ENCODE measurements around the gene RNASEH2C. TPM values are rescaled to one million over a fixed set of nuclear protein-coding genes. Genes with fewer than 3 reads are reported as not detected.
"Not testable (repeated sequence)": the region's sequence is repeated elsewhere in the genome, so short reads cannot be mapped to it uniquely, and the experiment has no call there.

Gene RNASEH2C
- total RNA-seq: 76.5 and 87.6 TPM in 2 replicates

- no peak for DNase-seq (ENCODE audit: extremely low read depth, low read depth, low spot score)
Observed at GRCh38 chr11:65720211-65720934, at the start of gene RNASEH2C. RNASEH2C (minus strand) TSS chr11:65720798; CDS start chr11:65720758, 40 bp downstream.

GRCh38 chr11:65767806-65768205, 47.2 kb upstream of the RNASEH2C start:
- not testable (repeated sequence) for DNase-seq (ENCODE audit: extremely low read depth, low read depth, low spot score)

- DNase-seq (ENCODE audit: extremely low read depth, low read depth, low spot score): no peak
Observed at GRCh38 chr11:65767406-65767805, 46.8 kb upstream of the RNASEH2C start.

- DNase-seq (ENCODE audit: extremely low read depth, low read depth, low spot score): no peak
Observed at GRCh38 chr11:65766535-65766934, 45.9 kb upstream of the RNASEH2C start.

- no peak for DNase-seq (ENCODE audit: extremely low read depth, low read depth, low spot score)
Observed at GRCh38 chr11:65764434-65764833, 43.8 kb upstream of the RNASEH2C start.

- not testable (repeated sequence) for DNase-seq (ENCODE audit: extremely low read depth, low read depth, low spot score)
Observed at GRCh38 chr11:65762816-65763215, 42.2 kb upstream of the RNASEH2C start.

- not testable (repeated sequence) for DNase-seq (ENCODE audit: extremely low read depth, low read depth, low spot score)
Observed at GRCh38 chr11:65762169-65762568, 41.6 kb upstream of the RNASEH2C start.

- DNase-seq (ENCODE audit: extremely low read depth, low read depth, low spot score): no peak
Observed at GRCh38 chr11:65745049-65745448, 24.5 kb upstream of the RNASEH2C start.

- no peak for DNase-seq (ENCODE audit: extremely low read depth, low read depth, low spot score)
Observed at GRCh38 chr11:65744699-65745042, 24.1 kb upstream of the RNASEH2C start.

GRCh38 chr11:65744026-65744698, 23.6 kb upstream of the RNASEH2C start:
- DNase-seq (ENCODE audit: extremely low read depth, low read depth, low spot score): no peak

GRCh38 chr11:65743681-65744025, 23.1 kb upstream of the RNASEH2C start:
- no peak for DNase-seq (ENCODE audit: extremely low read depth, low read depth, low spot score)

- DNase-seq (ENCODE audit: extremely low read depth, low read depth, low spot score): no peak
Observed at GRCh38 chr11:65742353-65742752, 21.8 kb upstream of the RNASEH2C start.

GRCh38 chr11:65741185-65741584, 20.6 kb upstream of the RNASEH2C start:
- no peak for DNase-seq (ENCODE audit: extremely low read depth, low read depth, low spot score)

- DNase-seq (ENCODE audit: extremely low read depth, low read depth, low spot score): no peak
Observed at GRCh38 chr11:65739022-65739421, 18.4 kb upstream of the RNASEH2C start.

- no peak for DNase-seq (ENCODE audit: extremely low read depth, low read depth, low spot score)
Observed at GRCh38 chr11:65736810-65737209, 16.2 kb upstream of the RNASEH2C start.

GRCh38 chr11:65735111-65735510, 14.5 kb upstream of the RNASEH2C start:
- not testable (repeated sequence) for DNase-seq (ENCODE audit: extremely low read depth, low read depth, low spot score)

GRCh38 chr11:65730461-65730860, 9.9 kb upstream of the RNASEH2C start:
- DNase-seq (ENCODE audit: extremely low read depth, low read depth, low spot score): no peak

GRCh38 chr11:65727865-65728264, 7.3 kb upstream of the RNASEH2C start:
- no peak for DNase-seq (ENCODE audit: extremely low read depth, low read depth, low spot score)

- DNase-seq (ENCODE audit: extremely low read depth, low read depth, low spot score): no peak
Observed at GRCh38 chr11:65726660-65727059, 6.1 kb upstream of the RNASEH2C start.

GRCh38 chr11:65722261-65722660, 1.7 kb upstream of the RNASEH2C start:
- DNase-seq (ENCODE audit: extremely low read depth, low read depth, low spot score): no peak

GRCh38 chr11:65719871-65720210, 757 bp downstream of the RNASEH2C start:
- no peak for DNase-seq (ENCODE audit: extremely low read depth, low read depth, low spot score)

GRCh38 chr11:65718964-65719492, 1.6 kb downstream of the RNASEH2C start:
- no peak for DNase-seq (ENCODE audit: extremely low read depth, low read depth, low spot score)

All from glomerular endothelial cell (primary cell).